ENCODE results near the gene CASKIN2.

DNA sequence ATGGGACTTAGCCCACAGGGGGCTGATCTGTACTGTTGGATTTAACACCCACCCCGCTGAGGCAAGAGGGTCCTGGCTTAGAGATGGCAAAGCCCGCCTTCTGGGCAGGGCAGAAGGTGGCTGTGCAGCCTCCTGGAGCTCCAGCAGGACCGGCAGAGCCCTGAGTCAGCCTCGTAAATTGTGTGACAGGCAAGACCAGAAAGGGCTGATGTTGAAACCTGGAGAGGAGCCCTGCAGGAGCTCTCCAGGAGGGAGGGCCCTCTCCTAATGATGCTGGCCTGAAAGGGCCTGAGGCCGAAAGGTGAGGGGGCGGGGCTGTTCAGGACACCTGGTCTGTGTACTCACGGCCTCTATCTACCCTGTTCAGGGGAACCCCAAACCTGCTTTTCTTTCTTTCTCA, 49.7 kb upstream of the CASKIN2 start:
- TF ChIP-seq CTCF (conservative IDR thresholded peaks at IDR 0.05; ENCODE audit: low read length) (no peak), EZH2phosphoT487 (IDR thresholded peaks at IDR 0.05; ENCODE audit: borderline replicate concordance, low read depth, low read length) (no peak)

Data from OCI-LY7 (cell line).